ENCODE data around the gene TNRC6B.

DNA sequence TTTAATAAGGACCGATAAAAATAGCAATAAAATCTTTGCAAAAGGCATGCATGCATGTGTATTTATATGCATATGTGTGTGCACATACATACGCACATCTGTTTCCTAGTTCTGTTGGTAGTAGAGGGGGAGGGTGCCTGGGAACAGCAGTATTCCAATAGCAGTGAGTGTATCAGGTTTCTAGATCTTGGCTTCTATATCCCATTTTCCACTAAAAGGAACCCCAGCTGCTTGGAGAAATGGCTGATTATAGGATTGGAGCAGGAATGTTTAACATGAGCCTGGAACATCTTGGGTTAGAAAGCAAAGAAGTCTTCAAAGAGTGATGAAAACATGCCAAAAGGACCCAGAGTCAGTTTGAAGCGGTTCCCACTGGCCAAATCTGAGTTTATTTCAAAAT lies 21.0 kb downstream of the TNRC6B start:
- TF ChIP-seq GATA2 (IDR thresholded peaks at IDR 0.05; ENCODE audit: low read depth, low read length) = no peak
- no peak for TF ChIP-seq GATA3 (IDR thresholded peaks at IDR 0.05; ENCODE audit: low read depth, low read length)
